NCI-H2081 treated with DMSO at 0.1 percent for 48 hours (cell line): Measurements from ENCODE around the gene OGFOD2.
"Not testable (repeated sequence)": the region's sequence is repeated elsewhere in the genome, so short reads cannot be mapped to it uniquely, and the experiment has no call there.

Experiments used
- DNase-seq: peaks from one replicate; lab custom pipeline; 2025; lab: John Stamatoyannopoulos, UW

The OGFOD2 gene

GRCh38 chr12:123005081-123005626 is 30.1 kb downstream of the OGFOD2 start:
- DNase-seq: no peak

- DNase-seq: no peak
Observed at GRCh38 chr12:123006977-123007376, 31.9 kb downstream of the OGFOD2 start.

GRCh38 chr12:123010110-123010509 is 35.1 kb downstream of the OGFOD2 start:
- DNase-seq: no peak

GRCh38 chr12:123010681-123011080 is 35.6 kb downstream of the OGFOD2 start:
- DNase-seq: no peak

- no peak for DNase-seq
Observed at GRCh38 chr12:123011701-123012100, 36.7 kb downstream of the OGFOD2 start.

GRCh38 chr12:123013185-123014095 is 38.4 kb downstream of the OGFOD2 start:
- no peak for DNase-seq

DNA sequence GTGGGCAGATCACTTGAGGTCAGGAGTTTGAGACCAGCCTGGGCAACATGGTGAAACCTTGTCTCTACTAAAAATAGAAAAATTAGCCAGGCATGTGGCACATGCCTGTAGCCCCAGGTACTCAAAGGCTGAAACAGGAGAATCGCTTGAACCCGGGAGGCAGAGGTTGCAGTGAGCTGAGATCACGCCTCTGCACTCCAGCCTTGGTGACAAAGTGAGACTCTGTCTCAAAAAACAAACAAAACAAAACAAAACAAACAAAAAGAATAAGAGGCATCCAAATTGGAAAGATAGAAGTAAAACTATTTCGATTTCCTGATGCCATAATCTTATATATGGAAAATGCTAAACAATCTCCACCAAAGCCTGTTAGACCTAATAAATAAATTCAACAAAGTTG is 39.4 kb downstream of the OGFOD2 start:
- not testable (repeated sequence) for DNase-seq

DNA sequence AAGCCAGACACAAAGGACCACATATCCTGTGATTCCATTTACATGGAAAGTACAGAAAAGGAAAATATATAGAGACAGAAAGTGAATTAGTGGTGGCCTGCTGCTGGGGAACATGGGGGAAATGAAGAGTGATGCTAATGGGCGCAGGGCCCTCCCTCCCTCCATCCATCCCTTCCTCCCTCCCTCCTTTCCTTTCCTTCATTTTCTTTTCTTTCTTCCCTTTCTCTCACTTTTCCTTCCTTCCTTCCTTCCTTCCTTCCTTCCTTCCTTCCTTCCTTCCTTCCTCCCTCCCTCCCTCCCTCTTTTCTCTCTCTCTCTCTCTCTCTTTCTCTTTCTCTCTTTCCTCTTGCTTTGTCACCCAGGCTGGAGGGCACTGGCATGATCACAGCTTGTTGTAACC is 42.7 kb downstream of the OGFOD2 start:
- no peak for DNase-seq

- DNase-seq: no peak
Observed at GRCh38 chr12:123019841-123020138, 44.7 kb downstream of the OGFOD2 start.

GRCh38 chr12:123021688-123022604 is 46.9 kb downstream of the OGFOD2 start:
- no peak for DNase-seq

- no peak for DNase-seq
Observed at GRCh38 chr12:123022846-123023245, 47.8 kb downstream of the OGFOD2 start.

- DNase-seq: no peak
Observed at GRCh38 chr12:123024819-123025391, 49.9 kb downstream of the OGFOD2 start.

DNA sequence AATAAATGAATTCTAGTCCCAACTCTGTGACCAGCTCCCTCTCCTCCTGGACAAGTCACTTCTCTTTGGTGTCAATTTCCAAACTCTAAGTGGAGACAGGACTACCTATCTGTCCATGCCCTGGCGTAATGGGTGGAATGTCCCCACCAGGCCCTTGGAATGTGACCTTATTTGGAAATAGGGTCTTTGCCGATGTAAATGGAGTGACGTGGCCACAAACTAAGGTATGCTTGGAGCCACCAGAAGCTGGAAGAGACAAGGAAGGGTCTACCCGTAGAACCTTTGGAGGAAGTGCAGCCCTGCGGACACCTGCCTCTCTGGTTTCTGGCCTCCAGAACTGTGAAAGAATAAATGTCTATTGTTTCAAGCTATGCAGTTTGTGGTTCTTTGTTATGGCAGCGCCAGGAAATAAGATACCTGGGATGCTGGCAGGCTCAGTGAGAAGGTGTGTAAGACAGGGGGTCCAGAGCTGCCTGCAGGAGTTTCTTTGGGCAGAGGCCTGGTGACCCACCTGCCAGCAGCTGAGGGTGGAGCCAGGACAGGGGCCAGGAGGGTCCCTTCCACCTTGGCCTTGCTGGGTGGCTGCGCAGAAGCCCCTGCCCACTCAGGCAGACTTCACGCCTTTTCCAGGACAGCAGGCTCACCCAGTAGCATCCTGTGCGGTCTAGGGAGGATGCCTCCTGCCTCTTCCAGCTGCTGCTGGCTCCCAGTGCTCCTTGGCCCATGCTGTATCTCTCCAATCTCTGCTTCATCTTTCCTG is 51.2 kb downstream of the OGFOD2 start:
- no peak for DNase-seq

DNA sequence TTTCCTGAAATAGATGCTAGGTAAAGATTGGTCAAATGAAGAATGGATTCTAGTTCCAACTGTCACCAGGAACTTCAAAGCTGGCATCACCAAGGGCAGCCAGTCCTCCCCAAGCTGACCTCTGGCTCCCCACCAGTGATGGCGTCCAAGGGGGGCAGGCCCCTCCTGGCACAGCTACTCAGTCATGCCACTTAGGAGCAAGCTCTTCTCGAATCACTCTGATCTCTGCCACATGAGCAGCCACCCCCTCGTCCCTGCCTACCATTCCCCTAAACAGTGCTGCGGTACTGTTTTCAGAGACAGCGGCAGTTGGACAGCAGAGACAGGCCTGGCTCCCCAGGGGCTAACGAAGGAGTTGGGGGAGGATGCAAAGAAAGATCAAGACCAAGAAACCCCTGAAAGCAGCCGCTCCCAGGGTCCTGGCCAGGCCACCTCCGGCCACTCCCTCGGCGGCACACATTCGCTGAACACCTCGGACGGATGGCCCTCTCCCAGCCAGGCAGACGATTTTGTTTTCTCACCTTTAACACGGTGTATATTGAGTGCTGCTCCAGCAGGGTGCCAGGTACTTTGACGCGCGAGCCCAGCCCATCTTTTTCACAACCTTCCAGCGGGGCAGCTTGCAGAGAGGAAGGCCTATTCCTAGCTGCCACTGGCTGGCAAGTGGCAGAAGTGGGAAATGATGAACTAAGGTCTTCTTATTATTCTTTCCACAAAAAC is 52.8 kb downstream of the OGFOD2 start:
- no peak for DNase-seq

GRCh38 chr12:123028475-123028874 is 53.4 kb downstream of the OGFOD2 start:
- DNase-seq: no peak

- DNase-seq: no peak
Observed at GRCh38 chr12:123029550-123029949, 54.5 kb downstream of the OGFOD2 start.
